IMR-90 (cell line): ENCODE results near the gene STARD10.

Experiments
- CTCF ChIP-seq: conservative IDR thresholded peaks from 2 replicates; pipeline ENCODE4 v1.5.1; 2012; ENCODE audit warnings: mild to moderate bottlenecking, low read depth, low read length, improper control_type of control experiment
- MAFK ChIP-seq: IDR thresholded peaks from 2 replicates; pipeline ENCODE4 v1.6.1; 2012; ENCODE audit warnings: low read depth, low read length, improper control_type of control experiment
- POLR2A ChIP-seq: IDR thresholded peaks from 2 replicates; pipeline ENCODE4 v1.6.1; 2012; ENCODE audit warnings: mild to moderate bottlenecking, low read depth, low read length

- TF ChIP-seq CTCF (peak; percentile 24; the same call in 1 of the 2 replicates), MAFK (no peak), POLR2A (no peak)
Observed at GRCh38 chr11:72821920-72822799, 28.3 kb upstream of the STARD10 start.
